Measurements from ENCODE around the gene PPTC7.

GRCh38 chr12:110622582-110622981 lies 39.5 kb upstream of the PPTC7 start:
- TF ChIP-seq CTCF (IDR thresholded peaks at IDR 0.05) (no peak), ZFX (IDR thresholded peaks at IDR 0.05; ENCODE audit: borderline replicate concordance) (no peak)
